Lower leg skin (tissue), 3 donors: ENCODE results near the gene WNT1.

ENCODE experiments used
- POLR2A ChIP-seq, 2 donors: fragments of 450-650 bp; IDR thresholded peaks; one replicate each; pipeline ENCODE4 v1.6.1; 2016 to 2017; ENCODE audit warnings: antibody characterized with exemption in 2 of 2, mild to moderate bottlenecking in 1 of 2, moderate library complexity in 1 of 2
- TF ChIP-seq, protein P1 (sequence below), 3 donors: fragments of 450-650 bp; IDR thresholded peaks; one replicate each; pipeline ENCODE4 v1.5.1; 2016; ENCODE audit warnings: antibody characterized with exemption in 3 of 3, mild to moderate bottlenecking in 3 of 3, moderate library complexity in 2 of 3

DNA sequence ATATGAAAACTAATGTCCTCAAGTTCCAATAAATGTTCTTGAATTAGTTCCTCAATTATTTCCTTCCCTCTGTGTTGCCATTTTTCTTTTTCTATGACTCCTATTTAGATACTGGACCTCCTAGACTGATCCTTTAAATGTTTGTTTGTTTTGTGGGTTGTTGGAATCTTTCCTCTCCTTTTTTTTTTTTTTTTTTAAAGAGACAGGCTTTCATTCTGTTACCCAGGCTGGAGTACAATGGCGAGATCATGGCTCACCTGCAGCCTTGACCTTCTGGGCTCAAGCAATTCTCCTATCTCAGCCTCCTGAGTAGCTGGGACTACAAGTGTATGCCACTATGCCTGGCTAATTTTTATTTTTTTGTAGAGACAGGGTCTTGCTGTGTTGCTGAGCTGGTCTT, 30.8 kb downstream of the WNT1 start:
- TF ChIP-seq, protein P1, sequence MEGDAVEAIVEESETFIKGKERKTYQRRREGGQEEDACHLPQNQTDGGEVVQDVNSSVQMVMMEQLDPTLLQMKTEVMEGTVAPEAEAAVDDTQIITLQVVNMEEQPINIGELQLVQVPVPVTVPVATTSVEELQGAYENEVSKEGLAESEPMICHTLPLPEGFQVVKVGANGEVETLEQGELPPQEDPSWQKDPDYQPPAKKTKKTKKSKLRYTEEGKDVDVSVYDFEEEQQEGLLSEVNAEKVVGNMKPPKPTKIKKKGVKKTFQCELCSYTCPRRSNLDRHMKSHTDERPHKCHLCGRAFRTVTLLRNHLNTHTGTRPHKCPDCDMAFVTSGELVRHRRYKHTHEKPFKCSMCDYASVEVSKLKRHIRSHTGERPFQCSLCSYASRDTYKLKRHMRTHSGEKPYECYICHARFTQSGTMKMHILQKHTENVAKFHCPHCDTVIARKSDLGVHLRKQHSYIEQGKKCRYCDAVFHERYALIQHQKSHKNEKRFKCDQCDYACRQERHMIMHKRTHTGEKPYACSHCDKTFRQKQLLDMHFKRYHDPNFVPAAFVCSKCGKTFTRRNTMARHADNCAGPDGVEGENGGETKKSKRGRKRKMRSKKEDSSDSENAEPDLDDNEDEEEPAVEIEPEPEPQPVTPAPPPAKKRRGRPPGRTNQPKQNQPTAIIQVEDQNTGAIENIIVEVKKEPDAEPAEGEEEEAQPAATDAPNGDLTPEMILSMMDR (IDR thresholded peaks at IDR 0.05), result no peak
- no peak for TF ChIP-seq POLR2A (IDR thresholded peaks at IDR 0.05)
